ENCODE results near the gene ATXN1.

Gene ATXN1

GRCh38 chr6:16321826-16322225, 439.4 kb downstream of the ATXN1 start:
- ATAC-seq, result no peak
- no peak for TF ChIP-seq TOX (CRISPR knock-in tag; IDR thresholded peaks at IDR 0.05; ENCODE audit: borderline replicate concordance)
- TF ChIP-seq BACH2 (CRISPR knock-in tag; IDR thresholded peaks at IDR 0.05; ENCODE audit: borderline replicate concordance), result no peak
- no peak for TF ChIP-seq RARB (CRISPR knock-in tag; IDR thresholded peaks at IDR 0.05)
- no peak for TF ChIP-seq ZFP30 (CRISPR knock-in tag; IDR thresholded peaks at IDR 0.05)
- no peak for TF ChIP-seq PPARA (CRISPR knock-in tag; IDR thresholded peaks at IDR 0.05; ENCODE audit: borderline replicate concordance)
- TF ChIP-seq CSDC2 (CRISPR knock-in tag; IDR thresholded peaks at IDR 0.05), result no peak
- no peak for TF ChIP-seq ESRRG (CRISPR knock-in tag; IDR thresholded peaks at IDR 0.05)
- TF ChIP-seq ZNF70 (CRISPR knock-in tag; IDR thresholded peaks at IDR 0.05), result no peak
- TF ChIP-seq OSR1 (CRISPR knock-in tag; IDR thresholded peaks at IDR 0.05), result no peak

DNA sequence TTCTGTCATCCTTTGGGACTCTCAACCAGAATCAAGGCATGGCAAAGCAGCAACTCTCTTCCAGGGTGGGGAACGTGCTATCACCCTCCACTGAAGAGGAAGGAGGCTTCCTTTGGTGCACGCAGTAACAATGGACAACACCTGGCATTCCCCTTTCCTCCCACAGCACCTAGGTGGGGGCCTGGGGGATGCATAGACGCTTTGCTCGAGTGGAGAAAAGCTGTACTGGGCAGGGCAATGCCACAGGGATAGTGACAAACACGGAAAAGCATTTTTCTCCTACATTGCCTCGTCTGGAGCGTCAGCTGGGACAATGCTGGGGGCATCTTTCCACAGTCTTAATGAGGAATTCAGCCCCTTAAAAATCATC, 439.9 kb downstream of the ATXN1 start:
- no peak for ATAC-seq
- TF ChIP-seq PPARA (CRISPR knock-in tag; IDR thresholded peaks at IDR 0.05; ENCODE audit: borderline replicate concordance) (no peak), CSDC2 (CRISPR knock-in tag; IDR thresholded peaks at IDR 0.05) (no peak), GLIS3 (CRISPR knock-in tag; IDR thresholded peaks at IDR 0.05) (no peak), SNAI2 (CRISPR knock-in tag; IDR thresholded peaks at IDR 0.05) (no peak)

DNA sequence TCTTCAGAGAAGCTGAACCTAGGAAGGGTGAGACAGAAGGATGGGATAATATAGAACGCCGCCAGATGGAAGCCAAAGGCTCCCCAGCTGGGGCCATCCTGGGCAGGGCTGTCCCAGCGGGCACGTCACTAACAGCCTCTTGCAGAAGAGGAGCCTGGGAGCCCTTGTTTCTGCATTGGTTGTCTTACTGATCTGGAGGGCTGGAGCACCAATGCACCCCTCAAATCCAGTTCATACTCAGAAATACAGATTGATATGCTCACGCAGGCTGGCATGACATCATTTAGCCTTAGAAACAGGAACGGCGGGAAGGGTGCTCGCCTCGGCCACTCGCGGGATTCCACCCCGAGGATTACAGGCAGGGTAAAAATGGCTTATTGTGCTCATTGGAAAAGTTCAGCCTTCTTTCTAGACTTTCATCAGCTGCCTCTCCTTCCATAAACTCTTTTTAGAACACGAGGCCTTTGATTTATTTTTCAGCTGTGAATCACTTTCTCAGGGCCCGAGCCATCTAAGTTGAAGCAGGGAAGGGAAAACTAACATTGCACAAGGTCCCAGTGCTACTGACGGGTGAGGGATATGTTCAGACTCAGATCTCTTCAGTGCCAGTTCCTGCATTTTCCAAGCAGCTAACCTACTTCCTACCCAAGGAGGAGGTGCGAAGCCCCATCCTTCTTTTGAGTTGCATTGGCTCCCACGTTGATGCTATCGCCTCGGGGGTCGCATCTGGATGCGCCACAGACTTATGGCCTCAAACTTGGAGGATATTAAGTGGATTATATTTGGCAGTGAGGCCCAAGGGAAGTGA, 440.5 kb downstream of the ATXN1 start:
- TF ChIP-seq ISL1 (CRISPR knock-in tag; IDR thresholded peaks at IDR 0.05) (no peak), ZNF70 (CRISPR knock-in tag; IDR thresholded peaks at IDR 0.05) (no peak)

GRCh38 chr6:16319813-16320532, 441.3 kb downstream of the ATXN1 start:
- peak; percentile 91 for ATAC-seq
- TF ChIP-seq CREB5 (CRISPR knock-in tag; IDR thresholded peaks at IDR 0.05; ENCODE audit: low read depth), result no peak
- TF ChIP-seq ISL1 (CRISPR knock-in tag; IDR thresholded peaks at IDR 0.05), result peak; percentile 19; the same call in 1 of the 2 replicates
- TF ChIP-seq PATZ1 (CRISPR knock-in tag; IDR thresholded peaks at IDR 0.05; ENCODE audit: borderline replicate concordance), result no peak
- no peak for TF ChIP-seq PPARA (CRISPR knock-in tag; IDR thresholded peaks at IDR 0.05; ENCODE audit: borderline replicate concordance)
- no peak for TF ChIP-seq TSHZ2 (CRISPR knock-in tag; IDR thresholded peaks at IDR 0.05)
- TF ChIP-seq BACH2 (CRISPR knock-in tag; IDR thresholded peaks at IDR 0.05; ENCODE audit: borderline replicate concordance), result no peak
- TF ChIP-seq ESRRG (CRISPR knock-in tag; IDR thresholded peaks at IDR 0.05), result no peak
- TF ChIP-seq SNAI2 (CRISPR knock-in tag; IDR thresholded peaks at IDR 0.05), result no peak

More for the DNA sequence above, 440.5 kb downstream of the ATXN1 start:
- ATAC-seq, result peak; percentile 38

- no peak for TF ChIP-seq ZNF565 (CRISPR knock-in tag; conservative IDR thresholded peaks at IDR 0.05; ENCODE audit: low read depth)
- TF ChIP-seq ZC3H10 (CRISPR knock-in tag; IDR thresholded peaks at IDR 0.05), result no peak
- no peak for TF ChIP-seq POU6F1 (CRISPR knock-in tag; IDR thresholded peaks at IDR 0.05; ENCODE audit: borderline replicate concordance, low read depth)
- no peak for TF ChIP-seq ESRRG (CRISPR knock-in tag; IDR thresholded peaks at IDR 0.05)
- TF ChIP-seq TCF4 (CRISPR knock-in tag; IDR thresholded peaks at IDR 0.05; ENCODE audit: borderline replicate concordance), result no peak
- TF ChIP-seq SNAI2 (CRISPR knock-in tag; IDR thresholded peaks at IDR 0.05), result no peak
- TF ChIP-seq PPARA (CRISPR knock-in tag; IDR thresholded peaks at IDR 0.05; ENCODE audit: borderline replicate concordance), result no peak
- TF ChIP-seq, protein P1, sequence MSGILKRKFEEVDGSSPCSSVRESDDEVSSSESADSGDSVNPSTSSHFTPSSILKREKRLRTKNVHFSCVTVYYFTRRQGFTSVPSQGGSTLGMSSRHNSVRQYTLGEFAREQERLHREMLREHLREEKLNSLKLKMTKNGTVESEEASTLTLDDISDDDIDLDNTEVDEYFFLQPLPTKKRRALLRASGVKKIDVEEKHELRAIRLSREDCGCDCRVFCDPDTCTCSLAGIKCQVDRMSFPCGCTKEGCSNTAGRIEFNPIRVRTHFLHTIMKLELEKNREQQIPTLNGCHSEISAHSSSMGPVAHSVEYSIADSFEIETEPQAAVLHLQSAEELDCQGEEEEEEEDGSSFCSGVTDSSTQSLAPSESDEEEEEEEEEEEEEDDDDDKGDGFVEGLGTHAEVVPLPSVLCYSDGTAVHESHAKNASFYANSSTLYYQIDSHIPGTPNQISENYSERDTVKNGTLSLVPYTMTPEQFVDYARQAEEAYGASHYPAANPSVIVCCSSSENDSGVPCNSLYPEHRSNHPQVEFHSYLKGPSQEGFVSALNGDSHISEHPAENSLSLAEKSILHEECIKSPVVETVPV (CRISPR knock-in tag; IDR thresholded peaks at IDR 0.05), result no peak
- TF ChIP-seq ISL1 (CRISPR knock-in tag; IDR thresholded peaks at IDR 0.05), result no peak
- no peak for ATAC-seq
These were observed 442.1 kb downstream of the ATXN1 start for GRCh38 chr6:16318953-16319720.
